Endodermal cell (in vitro differentiated cells): ENCODE results near the gene ZFP69. TPM values are rescaled to one million over a fixed set of nuclear protein-coding genes. Genes with fewer than 3 reads are reported as not detected.

Experiments
- DNase-seq: peaks from one replicate; pipeline ENCODE4 v3.0.0-alpha.2; 2017
- H3K27ac ChIP-seq: 2 replicates; pipeline ENCODE4 v1.5.1; 2013; ENCODE audit warnings: mild to moderate bottlenecking, low read depth, low read length, moderate library complexity
- H3K27me3 ChIP-seq: 2 replicates; pipeline ENCODE4 v1.6.1; 2013; ENCODE audit warnings: mild to moderate bottlenecking, low read length, moderate library complexity; ENCODE audit not compliant: insufficient read depth, control insufficient read depth, poor library complexity, severe bottlenecking
- H3K36me3 ChIP-seq: 2 replicates; pipeline ENCODE4 v1.7.0; 2013; ENCODE audit warnings: mild to moderate bottlenecking, low read length, moderate library complexity; ENCODE audit not compliant: control insufficient read depth, insufficient read depth
- H3K4me1 ChIP-seq: one replicate; pipeline ENCODE4 v1.7.0; 2013; ENCODE audit warnings: low read length; ENCODE audit not compliant: control insufficient read depth, insufficient read depth
- H3K4me3 ChIP-seq: 2 replicates; pipeline ENCODE4 v1.5.1; 2013; ENCODE audit warnings: mild to moderate bottlenecking, low read length, moderate library complexity
- H3K9ac ChIP-seq: 2 replicates; pipeline ENCODE4 v1.6.1; 2013; ENCODE audit warnings: mild to moderate bottlenecking, low read length, moderate library complexity; ENCODE audit not compliant: poor library complexity, severe bottlenecking; ENCODE audit errors: extremely low read depth
- H3K9me3 ChIP-seq: 2 replicates; pipeline ENCODE4 v1.6.1; 2013; ENCODE audit warnings: mild to moderate bottlenecking, low read length, moderate library complexity; ENCODE audit not compliant: control insufficient read depth
- H3K27ac Mint-ChIP-seq: 2 replicates; pipeline ENCODE4 v1.8.0; 2020; ENCODE audit warnings: mixed read lengths
- H3K27me3 Mint-ChIP-seq: 2 replicates; pipeline ENCODE4 v1.8.0; 2021; ENCODE audit warnings: mild to moderate bottlenecking, mixed read lengths; ENCODE audit not compliant: insufficient read depth
- H3K36me3 Mint-ChIP-seq: 2 replicates; pipeline ENCODE4 v1.8.0; 2020; ENCODE audit warnings: low read depth, mixed read lengths
- H3K4me1 Mint-ChIP-seq: 2 replicates; pipeline ENCODE4 v1.8.0; 2020; ENCODE audit warnings: mixed read lengths
- H3K4me3 Mint-ChIP-seq: 2 replicates; pipeline ENCODE4 v1.8.0; 2020; ENCODE audit warnings: mild to moderate bottlenecking, moderate library complexity, mixed read lengths
- H3K9me3 Mint-ChIP-seq: 2 replicates; pipeline ENCODE4 v1.8.0; 2020; ENCODE audit warnings: mild to moderate bottlenecking, mixed read lengths
- CTCF ChIP-seq: fragments of 200-600 bp; sonication (generic); conservative IDR thresholded peaks from 2 replicates; pipeline ENCODE4 v1.5.0; 2021; ENCODE audit warnings: antibody characterized with exemption, mild to moderate bottlenecking
- WGBS, 2 experiments: methylation state at CpG; one replicate each; pipeline versions ENCODE4 v1.1.5 to v1.1.7; 2013; ENCODE audit warnings: missing lambda C conversion rate in 2 of 2, mixed read lengths in 1 of 2; ENCODE audit not compliant: insufficient coverage in 1 of 2, insufficient read length in 1 of 2; 5-methylcytosine and 5-hydroxymethylcytosine counted together
- total RNA-seq, 2 donors: library from RNA; stranded (reverse); fragmentation: NEBNext Ultra II Directional in 1 of 2; extraction: Animal tissue kit (Norgen Biotek cat#: 25700) in 1 of 2; gene quantifications; 2 replicates in 1 of 2; 3 replicates in 1 of 2; pipeline ENCODE4 v1.2.1, GENCODE V29; 2021

The ZFP69 gene
- total RNA-seq, 2 donors from 2014 or later, result 4.9 to 6.0 TPM

GRCh38 chr1:40530735-40531380 is 53.8 kb downstream of the ZFP69 start:
- DNase-seq, result no peak
- Histone ChIP-seq H3K27me3 (peaks cover 12% of the 10 kb centered on the region), H3K4me3 (peak overlapping the region; percentile 86), H3K9ac (peak overlapping the region; percentile 69), H3K4me1 (peaks cover 4% of the 10 kb centered on the region), H3K36me3 (no peaks in the 10 kb centered on the region), H3K27ac (no peak overlapping the region), H3K9me3 (peaks cover 6% of the 10 kb centered on the region)
- no peak for TF ChIP-seq CTCF
- Mint-ChIP-seq H3K27me3 (peaks cover 25% of the 10 kb centered on the region), H3K9me3 (peaks cover 16% of the 10 kb centered on the region), H3K36me3 (peaks cover 9% of the 10 kb centered on the region), H3K4me1 (peaks cover 13% of the 10 kb centered on the region), H3K4me3 (peak overlapping the region; percentile 97), H3K27ac (peak overlapping the region; percentile 97)
- WGBS, 2 experiments, result 64 to 65% methylated on average over 5 of the region's 5 CpGs

- Histone ChIP-seq H3K4me1 (peaks cover 4% of the 10 kb centered on the region), H3K4me3 (peak within 1 kb of the TSS; percentile 86), H3K9me3 (no peaks in the 10 kb centered on the region), H3K36me3 (no peaks in the 10 kb centered on the region), H3K27me3 (peaks cover 12% of the 10 kb centered on the region), H3K9ac (peak within 1 kb of the TSS; percentile 69), H3K27ac (no peak within 1 kb of the TSS)
- DNase-seq, result peak; percentile 94
- Mint-ChIP-seq H3K9me3 (peaks cover 9% of the 10 kb centered on the region), H3K27me3 (peaks cover 23% of the 10 kb centered on the region), H3K4me3 (peak within 1 kb of the TSS; percentile 97), H3K4me1 (peaks cover 13% of the 10 kb centered on the region), H3K27ac (peak within 1 kb of the TSS; percentile 97), H3K36me3 (peaks cover 11% of the 10 kb centered on the region)
- WGBS, 2 experiments, result 0 to 1% methylated on average over 24 to 35 of the region's 35 CpGs
- TF ChIP-seq CTCF, result no peak
Observed at GRCh38 chr1:40531381-40532061, 54.4 kb downstream of the ZFP69 start, which contains the start of gene ZNF684. ZNF684 (plus strand) TSS chr1:40531637; CDS start chr1:40533167, 1,530 bp downstream.

- H3K27me3 ChIP-seq, result peaks cover 12% of the 10 kb centered on the region
- 10 to 17% methylated on average over 3 of the region's 3 CpGs for WGBS, 2 experiments
- Mint-ChIP-seq H3K27me3 (peaks cover 23% of the 10 kb centered on the region), H3K27ac (peak overlapping the region; percentile 97), H3K9me3 (peaks cover 6% of the 10 kb centered on the region), H3K36me3 (peaks cover 13% of the 10 kb centered on the region), H3K4me1 (peaks cover 13% of the 10 kb centered on the region), H3K4me3 (peak overlapping the region; percentile 97)
- no peak for DNase-seq
- peak overlapping the region; percentile 86 for H3K4me3 ChIP-seq
- no peaks in the 10 kb centered on the region for H3K36me3 ChIP-seq
- no peaks in the 10 kb centered on the region for H3K9me3 ChIP-seq
- peaks cover 4% of the 10 kb centered on the region for H3K4me1 ChIP-seq
- H3K9ac ChIP-seq, result peak overlapping the region; percentile 69
- H3K27ac ChIP-seq, result no peak overlapping the region
- TF ChIP-seq CTCF, result no peak
Observed at GRCh38 chr1:40532062-40532389, 54.9 kb downstream of the ZFP69 start.
